Stomach (tissue), 4 donors: ENCODE results near the gene STX12.

Source experiments
- POLR2AphosphoS5 ChIP-seq, 3 donors: sonication (generic); formaldehyde crosslinking; IDR thresholded peaks; one replicate each; pipeline ENCODE4 v1.6.1; 2016; ENCODE audit warnings: antibody characterized with exemption in 3 of 3
- TF ChIP-seq, protein P1 (sequence below), 7 experiments: fragments of 450-650 bp in 4 of 7; fragments of 200-600 bp in 3 of 7; sonication (generic) in 3 of 7; IDR thresholded peaks; one replicate each; pipeline ENCODE4 v1.5.1; 2016 to 2019; ENCODE audit warnings: antibody characterized with exemption in 7 of 7, control low read depth in 2 of 7, mild to moderate bottlenecking in 1 of 7

DNA sequence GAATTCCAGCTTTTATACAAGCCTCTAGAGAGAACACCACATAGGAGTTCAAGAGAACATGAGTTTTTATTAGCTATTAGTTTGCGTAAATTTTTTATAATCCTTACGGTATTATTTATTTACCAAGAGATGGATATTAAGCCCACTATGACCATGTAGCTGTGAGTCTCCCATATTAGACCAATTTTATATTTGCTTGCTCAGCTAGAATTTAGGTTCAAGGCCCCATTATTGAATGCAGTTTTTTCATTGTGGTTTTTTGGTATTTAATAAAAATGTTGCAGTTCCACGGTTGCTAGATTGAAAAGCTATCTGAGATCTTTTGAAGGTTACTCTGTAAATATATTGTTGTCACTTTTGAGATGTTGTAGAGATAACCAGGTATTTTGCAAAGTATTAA lies 60.5 kb downstream of the STX12 start:
- TF ChIP-seq, protein P1, sequence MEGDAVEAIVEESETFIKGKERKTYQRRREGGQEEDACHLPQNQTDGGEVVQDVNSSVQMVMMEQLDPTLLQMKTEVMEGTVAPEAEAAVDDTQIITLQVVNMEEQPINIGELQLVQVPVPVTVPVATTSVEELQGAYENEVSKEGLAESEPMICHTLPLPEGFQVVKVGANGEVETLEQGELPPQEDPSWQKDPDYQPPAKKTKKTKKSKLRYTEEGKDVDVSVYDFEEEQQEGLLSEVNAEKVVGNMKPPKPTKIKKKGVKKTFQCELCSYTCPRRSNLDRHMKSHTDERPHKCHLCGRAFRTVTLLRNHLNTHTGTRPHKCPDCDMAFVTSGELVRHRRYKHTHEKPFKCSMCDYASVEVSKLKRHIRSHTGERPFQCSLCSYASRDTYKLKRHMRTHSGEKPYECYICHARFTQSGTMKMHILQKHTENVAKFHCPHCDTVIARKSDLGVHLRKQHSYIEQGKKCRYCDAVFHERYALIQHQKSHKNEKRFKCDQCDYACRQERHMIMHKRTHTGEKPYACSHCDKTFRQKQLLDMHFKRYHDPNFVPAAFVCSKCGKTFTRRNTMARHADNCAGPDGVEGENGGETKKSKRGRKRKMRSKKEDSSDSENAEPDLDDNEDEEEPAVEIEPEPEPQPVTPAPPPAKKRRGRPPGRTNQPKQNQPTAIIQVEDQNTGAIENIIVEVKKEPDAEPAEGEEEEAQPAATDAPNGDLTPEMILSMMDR (IDR thresholded peaks at IDR 0.05): no peak
- no peak for TF ChIP-seq POLR2AphosphoS5 (IDR thresholded peaks at IDR 0.05)
